GM12892 (cell line): Measurements from ENCODE around the gene FARP1.

Experiments
- POLR2A ChIP-seq: IDR thresholded peaks from 2 replicates; pipeline ENCODE4 v1.6.1; 2011; ENCODE audit warnings: low read depth, low read length, control low read depth
- POLR2AphosphoS5 ChIP-seq: IDR thresholded peaks from 2 replicates; pipeline ENCODE4 v1.6.1; 2011; ENCODE audit warnings: low read depth, low read length, control low read depth

DNA sequence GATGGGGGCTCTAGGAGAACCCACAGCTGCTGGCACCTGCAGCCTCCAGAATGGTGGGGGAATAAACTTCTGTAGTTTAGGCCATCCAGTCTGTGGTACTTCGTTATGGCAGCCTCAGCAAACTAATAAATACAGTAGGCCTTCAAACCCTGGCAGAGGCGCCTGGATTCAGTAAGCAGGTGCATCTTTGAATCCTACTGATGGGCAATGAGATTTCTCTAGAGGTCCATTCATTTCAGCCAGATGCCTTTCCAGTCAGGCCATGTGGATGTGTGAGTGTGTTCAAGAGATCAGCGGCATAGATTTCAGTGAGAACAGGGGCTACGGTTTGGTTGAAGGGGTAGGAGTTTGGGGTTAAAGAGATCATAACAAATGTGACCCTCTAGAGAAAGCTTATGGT, 217.7 kb downstream of the FARP1 start:
- TF ChIP-seq POLR2AphosphoS5 (no peak), POLR2A (no peak)
